Liver (tissue), 5 donors: Measurements from ENCODE around the gene ZNF724. TPM values are rescaled to one million over a fixed set of nuclear protein-coding genes. Genes with fewer than 3 reads are reported as not detected.

ENCODE experiments used
- polyA plus RNA-seq, 2 donors: library from polyadenylated mRNA; stranded (reverse) in 1 of 2; unstranded in 1 of 2; fragments of 200-250 nt in 1 of 2; fragments of >200 nt in 1 of 2; fragmentation: Nextera tagmentation in 1 of 2; extraction: Ambion mirVana in 1 of 2; gene quantifications; one replicate each; pipeline versions ENCODE4 v1.2.1 to v1.2.3, GENCODE V29; 2013 to 2015
- small RNA-seq: library from RNA; depleted of rRNA; stranded (forward); fragments of <200 nt; gene quantifications from one replicate; pipeline ENCODE3, GENCODE V24; 2014
- total RNA-seq, 2 donors: library from RNA; depleted of rRNA; stranded (reverse); fragments of >200 nt; gene quantifications; one replicate each; pipeline ENCODE4 v1.2.3, GENCODE V29; 2014
- donor health status: healthy.
- donor health status: healthy.
- donor health status: healthy.

ZNF724 gene
- total and polyA plus RNA-seq, 4 donors: 0.13 to 8.8 (median 0.84) TPM; not detected in 1

Small RNA genes lying within 50 kb of the gene (small RNA-seq; reads per million reads assigned to genes)
- gene VN1R91P: not detected

Other genes starting within 250 kb of the ZNF724 start
- gene ZNF728, start 247.2 kb downstream of the ZNF724 start, total RNA-seq: under 1 TPM in 1 of 2 donors, not detected in 1; 0.25 TPM
- gene ZNF728, start 247.2 kb downstream of the ZNF724 start, polyA plus RNA-seq: under 1 TPM in 1 of 2 donors, not detected in 1; 0.05 TPM
- 1 to 10 TPM in 1 of 2 donors, under 1 TPM in 1; 0.08 to 3.2 TPM for gene ZNF730, start 133.4 kb downstream of the ZNF724 start, total RNA-seq
- gene ZNF730, start 133.4 kb downstream of the ZNF724 start, polyA plus RNA-seq: not detected
- gene ZNF91, start 145.1 kb upstream of the ZNF724 start, total RNA-seq: 10 to 100 TPM; 19.3 to 25.9 TPM
- 1 to 10 TPM; 2.9 to 9.1 TPM for gene ZNF91, start 145.1 kb upstream of the ZNF724 start, polyA plus RNA-seq